Activated CD4-positive, alpha-beta T cell treated with anti-CD3 and anti-CD28 coated beads for 48 hours (primary cell): Measurements from ENCODE around the gene ZBTB39.
"Not testable (repeated sequence)": the region's sequence is repeated elsewhere in the genome, so short reads cannot be mapped to it uniquely, and the experiment has no call there.

Experiments
- DNase-seq: peaks from one replicate; pipeline ENCODE4 v3.0.0-alpha.2; 2020

Gene ZBTB39, protein sequence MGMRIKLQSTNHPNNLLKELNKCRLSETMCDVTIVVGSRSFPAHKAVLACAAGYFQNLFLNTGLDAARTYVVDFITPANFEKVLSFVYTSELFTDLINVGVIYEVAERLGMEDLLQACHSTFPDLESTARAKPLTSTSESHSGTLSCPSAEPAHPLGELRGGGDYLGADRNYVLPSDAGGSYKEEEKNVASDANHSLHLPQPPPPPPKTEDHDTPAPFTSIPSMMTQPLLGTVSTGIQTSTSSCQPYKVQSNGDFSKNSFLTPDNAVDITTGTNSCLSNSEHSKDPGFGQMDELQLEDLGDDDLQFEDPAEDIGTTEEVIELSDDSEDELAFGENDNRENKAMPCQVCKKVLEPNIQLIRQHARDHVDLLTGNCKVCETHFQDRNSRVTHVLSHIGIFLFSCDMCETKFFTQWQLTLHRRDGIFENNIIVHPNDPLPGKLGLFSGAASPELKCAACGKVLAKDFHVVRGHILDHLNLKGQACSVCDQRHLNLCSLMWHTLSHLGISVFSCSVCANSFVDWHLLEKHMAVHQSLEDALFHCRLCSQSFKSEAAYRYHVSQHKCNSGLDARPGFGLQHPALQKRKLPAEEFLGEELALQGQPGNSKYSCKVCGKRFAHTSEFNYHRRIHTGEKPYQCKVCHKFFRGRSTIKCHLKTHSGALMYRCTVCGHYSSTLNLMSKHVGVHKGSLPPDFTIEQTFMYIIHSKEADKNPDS

DNA sequence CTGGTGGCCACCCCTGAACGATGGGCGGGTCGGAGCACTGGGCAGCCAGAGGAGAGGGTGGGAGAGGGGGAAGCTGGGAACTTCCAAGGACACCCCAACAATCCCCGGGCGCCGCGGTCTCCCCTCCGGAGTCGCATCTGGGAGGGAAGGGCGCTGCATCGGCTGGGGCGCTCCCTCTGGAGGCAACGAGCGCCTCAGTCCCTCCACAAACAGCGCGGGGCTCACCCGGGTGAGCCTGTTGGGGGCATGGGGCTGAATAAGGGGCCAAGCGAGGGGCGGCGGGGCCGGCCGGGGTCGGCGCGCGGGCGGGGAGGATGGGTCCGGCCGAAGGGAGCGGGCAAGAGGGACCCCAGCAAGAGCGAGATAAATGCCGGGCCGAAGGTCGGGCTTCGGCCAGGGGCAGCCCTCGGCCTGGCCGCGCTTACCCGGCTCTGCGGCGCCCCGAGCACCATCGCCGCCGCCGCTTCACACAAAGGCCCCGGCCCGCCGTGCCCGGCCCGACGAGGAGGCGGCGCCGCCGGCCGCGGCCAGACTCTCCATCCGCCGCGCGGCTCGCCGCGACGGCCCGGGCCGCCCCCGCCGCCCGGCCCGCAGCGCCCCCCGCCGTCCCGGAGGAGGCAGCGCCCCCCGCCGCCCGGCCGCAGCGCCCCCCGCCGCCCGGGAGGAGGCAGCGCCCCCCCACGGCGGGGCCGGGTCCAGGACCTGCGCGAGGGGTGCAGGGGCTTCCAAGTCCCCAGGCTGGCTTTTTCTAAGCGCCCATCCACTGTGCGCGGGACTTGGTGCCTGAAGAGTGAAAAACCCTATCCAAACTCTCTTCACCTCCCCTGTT lies at the start of gene ZBTB39:
Gene ZBTB39 (minus strand): TSS at position 567 of the 829 bp plus-strand sequence. CDS start 1,629 bp downstream, outside the sequence.
- peak; percentile 71 for DNase-seq

- no peak for DNase-seq
These were observed 49.5 kb upstream of the ZBTB39 start for GRCh38 chr12:57055824-57056223.

GRCh38 chr12:57053901-57054300 lies 47.6 kb upstream of the ZBTB39 start:
- not testable (repeated sequence) for DNase-seq

DNA sequence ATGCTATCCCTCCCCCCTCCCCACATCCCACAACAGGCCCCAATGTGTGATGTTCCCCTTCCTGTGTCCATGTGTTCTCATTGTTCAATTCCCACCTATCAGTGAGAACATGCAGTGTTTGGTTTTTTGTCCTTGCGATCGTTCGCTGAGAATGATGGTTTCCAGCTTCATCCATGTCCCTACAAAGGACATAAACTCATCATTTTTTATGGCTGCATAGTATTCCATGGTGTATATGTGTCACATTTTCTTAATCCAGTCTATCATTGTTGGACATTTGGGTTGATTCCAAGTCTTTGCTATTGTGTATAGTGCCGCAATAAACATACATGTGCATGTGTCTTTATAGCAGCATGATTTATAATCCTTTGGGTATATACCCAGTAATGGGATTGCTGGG lies 46.8 kb upstream of the ZBTB39 start:
- not testable (repeated sequence) for DNase-seq

DNA sequence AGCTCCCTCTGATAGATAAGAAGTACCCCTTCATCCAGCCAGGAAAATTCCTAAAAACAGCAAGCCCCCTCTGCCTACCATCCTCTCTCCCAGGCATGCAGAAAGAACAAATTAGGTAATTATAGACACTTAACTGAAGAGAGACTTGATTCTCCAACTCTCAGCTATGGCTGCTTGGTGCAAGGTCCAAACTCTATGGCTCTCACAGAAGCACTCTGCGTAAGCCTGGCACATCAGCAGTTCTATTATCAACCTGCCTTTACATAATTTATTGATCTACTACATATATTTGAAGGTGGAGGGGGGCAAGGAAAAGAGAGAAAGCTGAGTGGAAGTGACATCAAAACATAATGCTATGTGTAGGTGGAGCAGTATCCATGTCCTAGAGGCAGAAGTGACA lies 44.7 kb upstream of the ZBTB39 start:
- DNase-seq: no peak

GRCh38 chr12:57049890-57050289 lies 43.5 kb upstream of the ZBTB39 start, which contains the start of gene MYO1A:
TSS of gene MYO1A (minus strand) at chr12:57050129. CDS start at chr12:57048323, 1,806 bp downstream.
- DNase-seq: no peak

DNA sequence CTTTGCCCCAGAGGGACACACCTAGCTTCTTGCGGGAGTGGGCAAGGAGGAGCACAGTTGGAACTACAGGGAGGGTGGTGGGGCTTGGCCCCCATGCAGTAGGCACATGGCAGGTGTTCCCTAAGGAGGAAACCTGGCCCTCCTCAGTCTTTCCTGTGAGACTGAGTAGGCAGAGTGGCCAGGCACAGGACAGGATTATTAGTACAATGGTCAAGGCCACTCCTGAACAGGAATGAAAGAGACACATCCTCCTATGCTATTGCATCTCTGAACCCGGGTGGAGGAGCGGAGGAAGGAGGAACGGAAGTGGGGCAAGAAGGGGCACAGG lies 42.7 kb upstream of the ZBTB39 start:
- no peak for DNase-seq

- DNase-seq: no peak
These were observed 42.2 kb upstream of the ZBTB39 start for GRCh38 chr12:57048423-57049118.

- no peak for DNase-seq
These were observed 41.6 kb upstream of the ZBTB39 start for GRCh38 chr12:57047981-57048380.

GRCh38 chr12:57046947-57047890 lies 40.9 kb upstream of the ZBTB39 start:
- DNase-seq: peak; percentile 69

- DNase-seq: no peak
These were observed 39.9 kb upstream of the ZBTB39 start for GRCh38 chr12:57046086-57046791.

GRCh38 chr12:57044889-57045288 lies 38.5 kb upstream of the ZBTB39 start:
- no peak for DNase-seq

DNA sequence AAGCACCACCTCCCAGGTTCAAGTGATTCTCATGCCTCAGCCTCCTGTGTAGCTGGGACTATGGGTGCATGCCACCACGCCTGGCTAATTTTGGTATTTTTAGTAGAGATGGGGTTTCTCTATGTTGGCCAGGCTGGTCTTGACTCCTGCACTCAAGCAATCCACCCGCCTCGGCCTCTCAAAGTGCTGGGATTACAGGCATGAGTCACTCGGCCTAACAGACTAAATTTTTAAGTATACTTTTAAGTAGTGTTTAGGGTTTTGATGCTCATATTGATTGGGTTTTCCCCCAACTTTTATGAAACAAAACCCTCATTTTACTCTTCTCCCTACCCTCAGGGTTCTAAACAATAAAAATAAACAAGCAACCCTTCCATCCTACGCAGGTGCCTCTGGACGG lies 38.1 kb upstream of the ZBTB39 start:
- DNase-seq: no peak

DNA sequence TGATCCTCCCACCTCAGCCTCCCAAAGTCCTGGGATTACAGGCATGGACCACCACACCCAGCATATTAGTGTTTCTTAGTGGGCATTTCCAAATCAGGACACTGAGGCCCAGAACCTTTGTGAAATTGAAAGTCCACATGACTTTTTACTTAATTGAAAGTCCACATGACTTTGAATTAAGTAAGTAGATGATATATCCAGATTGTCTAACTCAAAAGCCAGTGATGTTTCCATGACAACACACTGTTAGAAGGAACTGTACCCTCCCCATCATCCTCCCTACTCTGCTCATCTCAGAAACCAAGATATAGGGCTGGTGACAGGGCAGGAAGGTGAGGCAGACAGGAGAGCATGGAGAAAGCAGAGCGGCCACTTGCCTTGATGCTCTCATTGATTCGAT lies 36.3 kb upstream of the ZBTB39 start:
- DNase-seq: no peak

GRCh38 chr12:57040750-57041149 lies 34.4 kb upstream of the ZBTB39 start:
- no peak for DNase-seq

GRCh38 chr12:57040211-57040610 lies 33.9 kb upstream of the ZBTB39 start:
- DNase-seq: no peak

DNA sequence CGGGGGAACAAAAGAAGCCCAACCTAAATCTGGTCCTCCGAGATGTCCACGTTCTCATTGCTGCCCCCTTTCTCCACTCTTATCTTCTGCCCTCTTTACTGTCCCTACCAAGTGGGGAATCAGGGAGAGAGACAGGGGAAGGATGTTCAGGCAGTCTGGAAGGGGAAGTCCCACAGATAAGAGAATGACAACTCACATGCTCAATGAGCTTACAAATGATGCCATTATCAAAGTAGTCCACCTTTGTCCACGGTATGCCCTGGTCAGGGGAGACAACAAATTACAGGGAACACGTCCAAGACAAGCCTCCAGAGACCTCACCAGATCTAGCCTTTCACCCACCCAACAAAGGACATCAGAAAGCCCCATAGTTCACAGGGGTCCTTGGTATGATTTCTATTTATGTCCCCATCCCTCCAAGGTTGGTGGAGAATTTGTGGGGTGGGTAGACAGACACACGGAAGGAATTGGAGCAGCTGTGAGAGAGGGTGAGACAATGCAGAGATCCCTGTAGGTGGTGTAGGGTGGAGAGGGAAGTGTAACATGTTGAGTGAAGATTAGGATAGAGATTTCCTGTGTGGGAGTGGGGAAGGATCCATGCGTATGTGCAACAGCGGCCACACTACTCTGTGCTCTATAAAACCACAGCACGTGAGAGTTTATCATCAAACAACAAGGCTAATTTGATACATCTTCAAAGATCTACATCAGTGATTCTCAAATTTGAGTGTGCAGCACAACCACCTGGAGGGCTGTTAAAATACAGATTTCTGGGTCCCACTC lies 32.9 kb upstream of the ZBTB39 start:
- no peak for DNase-seq

- no peak for DNase-seq
These were observed 30.9 kb upstream of the ZBTB39 start for GRCh38 chr12:57037264-57037663.

- DNase-seq: no peak
These were observed 27.1 kb upstream of the ZBTB39 start for GRCh38 chr12:57033431-57033830.

DNA sequence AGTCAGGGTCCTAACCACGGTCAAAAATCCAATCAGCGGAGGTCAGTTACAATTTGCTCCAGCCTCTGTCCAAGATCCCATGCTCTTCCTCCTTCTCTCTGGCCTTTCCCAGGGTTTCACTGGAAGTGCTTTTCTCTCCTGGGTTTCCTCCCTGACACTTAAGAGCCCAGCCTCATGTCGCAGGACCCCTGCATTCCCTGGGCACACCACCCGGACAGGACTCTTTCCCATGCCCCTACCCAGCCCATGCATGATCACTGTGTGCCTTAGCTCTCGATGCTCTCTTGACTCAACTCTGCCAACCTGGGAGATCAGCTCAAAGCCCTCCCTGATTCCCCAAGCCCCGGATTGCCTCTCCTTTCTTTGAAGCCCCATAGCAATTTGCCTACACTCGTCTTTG lies 25.4 kb upstream of the ZBTB39 start:
- no peak for DNase-seq
